ENCODE data around the gene MOSPD2. TPM values are rescaled to one million over a fixed set of nuclear protein-coding genes. Genes with fewer than 3 reads are reported as not detected.

MOSPD2 gene
- total and polyA plus RNA-seq, 8 donors, result 16.6 to 29.7 (median 22.6) TPM

GRCh38 chrX:14897042-14897441, 23.8 kb downstream of the MOSPD2 start:
- DNase-seq (no peak), ATAC-seq (no peak)
- TF ChIP-seq CTCF (IDR thresholded peaks at IDR 0.05), result no peak
- Histone ChIP-seq H3K9me3 (no peaks in the 10 kb centered on the region), H3K27me3 (no peaks in the 10 kb centered on the region), H3K4me1 (no peaks in the 10 kb centered on the region), H3K4me3 (no peak overlapping the region), H3K27ac (no peak overlapping the region), H3K36me3 (no peaks in the 10 kb centered on the region)
- intact Hi-C loops (cut with DNase I), result no loop called here

GRCh38 chrX:14899607-14900006, 26.4 kb downstream of the MOSPD2 start:
- ATAC-seq, result no peak
- DNase-seq, result no peak
- no peak for TF ChIP-seq CTCF (IDR thresholded peaks at IDR 0.05)

GRCh38 chrX:14902537-14902936, 29.3 kb downstream of the MOSPD2 start:
- H3K27ac ChIP-seq, result no peak overlapping the region
- no peaks in the 10 kb centered on the region for H3K27me3 ChIP-seq
- H3K9me3 ChIP-seq, result no peaks in the 10 kb centered on the region
- intact Hi-C loops (cut with DNase I), result no loop called here
- ATAC-seq, result no peak
- no peak overlapping the region for H3K4me3 ChIP-seq
- no peaks in the 10 kb centered on the region for H3K4me1 ChIP-seq
- no peak for TF ChIP-seq CTCF (IDR thresholded peaks at IDR 0.05)
- H3K36me3 ChIP-seq, result peaks cover 0 to 9% of the 10 kb centered on the region in 2 donors
- no peak for DNase-seq

More at GRCh38 chrX:14899607-14900006, 26.4 kb downstream of the MOSPD2 start:
- Histone ChIP-seq H3K4me1 (no peaks in the 10 kb centered on the region), H3K27me3 (no peaks in the 10 kb centered on the region), H3K4me3 (no peak overlapping the region), H3K27ac (peak overlapping the region in 1 of 2 donors; percentile 53), H3K9me3 (no peaks in the 10 kb centered on the region), H3K36me3 (peaks cover 0 to 9% of the 10 kb centered on the region in 2 donors)
- intact Hi-C loops (cut with DNase I), result no loop called here

GRCh38 chrX:14903891-14904290, 30.7 kb downstream of the MOSPD2 start:
- Histone ChIP-seq H3K4me1 (no peaks in the 10 kb centered on the region), H3K36me3 (peaks cover 0 to 9% of the 10 kb centered on the region in 2 donors), H3K9me3 (no peaks in the 10 kb centered on the region), H3K4me3 (no peak overlapping the region), H3K27me3 (no peaks in the 10 kb centered on the region), H3K27ac (no peak overlapping the region)
- TF ChIP-seq CTCF (IDR thresholded peaks at IDR 0.05), result no peak
- intact Hi-C loops (cut with DNase I), result no loop called here
- no peak for DNase-seq
- no peak for ATAC-seq

- H3K36me3 ChIP-seq, result peaks cover 0 to 43% of the 10 kb centered on the region in 2 donors
- ATAC-seq (no peak), DNase-seq (no peak)
- H3K4me1 ChIP-seq, result no peaks in the 10 kb centered on the region
- no peak for TF ChIP-seq CTCF (IDR thresholded peaks at IDR 0.05)
- H3K27ac ChIP-seq, result no peak overlapping the region
- intact Hi-C loops (cut with DNase I), result no loop called here
- peaks cover 0 to 3% of the 10 kb centered on the region in 2 donors for H3K27me3 ChIP-seq
- no peak overlapping the region for H3K4me3 ChIP-seq
- no peaks in the 10 kb centered on the region for H3K9me3 ChIP-seq
Observed at GRCh38 chrX:14913241-14913640, 40.0 kb downstream of the MOSPD2 start.

Data from left lung (tissue), 10 donors.